Panc1 (cell line): Measurements from ENCODE around the gene SPRR3. TPM values are rescaled to one million over a fixed set of nuclear protein-coding genes. Genes with fewer than 3 reads are reported as not detected.

Experiments
- ATAC-seq: fragments of 200-7000 bp; cut with Tn5 transposase; 2 replicates; pipeline ENCODE4 v1.9.1; 2020; ENCODE audit warnings: mild to moderate bottlenecking, moderate library complexity
- BruUV-seq: library from RNA; stranded (reverse); fragments of 400-500 nt; replicated peaks from 2 replicates; lab custom pipeline; 2021; lab: Mats Ljungman, UMichigan
- CTCF ChIA-PET: fragments of 300-600 bp; sonication (Branson Sonifier 250); formaldehyde crosslinking; loops from one replicate; lab custom pipeline; 2022; ENCODE audit warnings: antibody characterized with exemption; lab: Charles Lee
- POLR2A ChIA-PET: fragments of 300-600 bp; sonication (Branson Sonifier 250); formaldehyde crosslinking; loops from one replicate; lab custom pipeline; 2022; ENCODE audit warnings: antibody characterized with exemption; lab: Charles Lee
- DNase-seq: peaks from one replicate; pipeline ENCODE4 v3.0.0-alpha.2; 2010; ENCODE audit warnings: low read depth, low spot score
- H3K27ac ChIP-seq: 2 replicates; pipeline ENCODE4 v1.5.1; 2011; ENCODE audit warnings: mild to moderate bottlenecking, low read length, inconsistent platforms
- H3K27me3 ChIP-seq: fragments of 200-500 bp; sonication (Bioruptor generic); 2 replicates; pipeline ENCODE4 v1.6.0; 2014; ENCODE audit warnings: low read length, inconsistent platforms; ENCODE audit not compliant: control insufficient read depth, insufficient read depth
- H3K36me3 ChIP-seq: fragments of 200-500 bp; sonication (Bioruptor generic); 2 replicates; pipeline ENCODE4 v1.5.1; 2014; ENCODE audit warnings: inconsistent platforms, mild to moderate bottlenecking, low read length, moderate library complexity; ENCODE audit not compliant: control insufficient read depth, insufficient read depth
- H3K4me1 ChIP-seq: 2 replicates; pipeline ENCODE4 v1.5.1; 2011; ENCODE audit warnings: inconsistent platforms, mild to moderate bottlenecking, low read length, moderate library complexity; ENCODE audit not compliant: control insufficient read depth, insufficient read depth
- H3K4me3 ChIP-seq, 2 experiments: 2 replicates each; pipeline ENCODE4 v1.5.1; 2011 to 2012; ENCODE audit warnings: low read depth in 2 of 2, low read length in 2 of 2, mild to moderate bottlenecking in 2 of 2, inconsistent platforms in 1 of 2, moderate library complexity in 1 of 2
- H3K9me3 ChIP-seq: fragments of 200-500 bp; sonication (Bioruptor generic); 2 replicates; pipeline ENCODE4 v1.5.1; 2014; ENCODE audit warnings: low read depth, mild to moderate bottlenecking, inconsistent platforms, low read length, moderate library complexity; ENCODE audit not compliant: control insufficient read depth, insufficient read depth
- POLR2AphosphoS5 ChIP-seq: IDR thresholded peaks from 2 replicates; pipeline ENCODE4 v1.6.1; 2012; ENCODE audit warnings: mild to moderate bottlenecking, low read depth, low read length, moderate library complexity
- REST ChIP-seq, 2 experiments: IDR thresholded peaks; 2 replicates each; pipeline ENCODE4 v1.6.1; 2011 to 2012; ENCODE audit warnings: low read depth in 2 of 2, control low read depth in 1 of 2, low read length in 1 of 2, mild to moderate bottlenecking in 1 of 2, moderate library complexity in 1 of 2; ENCODE audit not compliant: insufficient read depth in 1 of 2
- SIN3A ChIP-seq: IDR thresholded peaks from 2 replicates; pipeline ENCODE4 v1.6.1; 2012; ENCODE audit warnings: low read depth, mild to moderate bottlenecking, low read length, moderate library complexity, borderline replicate concordance; ENCODE audit not compliant: insufficient read depth
- TCF7L2 ChIP-seq: IDR thresholded peaks from 2 replicates; pipeline ENCODE4 v1.6.1; 2011; ENCODE audit warnings: mild to moderate bottlenecking, low read depth, low read length, inconsistent platforms
- in situ Hi-C: cut with HindIII; loops from 2 replicates; pipeline ENCODE4 v1.10.0; 2016; ENCODE audit warnings: low sequenced_read_pairs, low pct_unique_long_range_greater_than_20kb
- intact Hi-C: fragments of 100-400 bp; cut with micrococcal nuclease; formaldehyde crosslinking; loops from one replicate; pipeline ENCODE4 v1.10.0; 2022; ENCODE audit not compliant: unreplicated experiment
- total RNA-seq: library from RNA; stranded (reverse); gene quantifications from one replicate; pipeline ENCODE4 v1.2.1, GENCODE V29; 2021; ENCODE audit not compliant: unreplicated experiment
- TF ChIP-seq, protein P1 (sequence below): fragments of 450-650 bp; IDR thresholded peaks from 2 replicates; pipeline ENCODE4 v1.5.1; 2017; ENCODE audit warnings: mild to moderate bottlenecking

Gene SPRR3
- total RNA-seq, 1 experiment from 2014 or later = not detected

- H3K36me3 ChIP-seq = no peaks in the 10 kb centered on the region
- no peaks in the 10 kb centered on the region for H3K9me3 ChIP-seq
- intact Hi-C loops (no loop called here), in situ Hi-C loops (no loop called here)
- no peak overlapping the region for H3K4me3 ChIP-seq
- no TSS peak for BruUV-seq
- no peak for ATAC-seq
- CTCF ChIA-PET = no interaction called here
- no peak overlapping the region for H3K27ac ChIP-seq
- H3K4me1 ChIP-seq = no peaks in the 10 kb centered on the region
- H3K27me3 ChIP-seq = no peaks in the 10 kb centered on the region
- POLR2A ChIA-PET = no interaction called here
- TF ChIP-seq SIN3A (no peak), TCF7L2 (no peak), POLR2AphosphoS5 (no peak), REST (IDR thresholded peaks at IDR 0.05; ENCODE audit: insufficient read depth in 1 of 2, low read depth in 2 of 2, low read length in 1 of 2) (no peak)
- TF ChIP-seq, protein P1, sequence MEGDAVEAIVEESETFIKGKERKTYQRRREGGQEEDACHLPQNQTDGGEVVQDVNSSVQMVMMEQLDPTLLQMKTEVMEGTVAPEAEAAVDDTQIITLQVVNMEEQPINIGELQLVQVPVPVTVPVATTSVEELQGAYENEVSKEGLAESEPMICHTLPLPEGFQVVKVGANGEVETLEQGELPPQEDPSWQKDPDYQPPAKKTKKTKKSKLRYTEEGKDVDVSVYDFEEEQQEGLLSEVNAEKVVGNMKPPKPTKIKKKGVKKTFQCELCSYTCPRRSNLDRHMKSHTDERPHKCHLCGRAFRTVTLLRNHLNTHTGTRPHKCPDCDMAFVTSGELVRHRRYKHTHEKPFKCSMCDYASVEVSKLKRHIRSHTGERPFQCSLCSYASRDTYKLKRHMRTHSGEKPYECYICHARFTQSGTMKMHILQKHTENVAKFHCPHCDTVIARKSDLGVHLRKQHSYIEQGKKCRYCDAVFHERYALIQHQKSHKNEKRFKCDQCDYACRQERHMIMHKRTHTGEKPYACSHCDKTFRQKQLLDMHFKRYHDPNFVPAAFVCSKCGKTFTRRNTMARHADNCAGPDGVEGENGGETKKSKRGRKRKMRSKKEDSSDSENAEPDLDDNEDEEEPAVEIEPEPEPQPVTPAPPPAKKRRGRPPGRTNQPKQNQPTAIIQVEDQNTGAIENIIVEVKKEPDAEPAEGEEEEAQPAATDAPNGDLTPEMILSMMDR = no peak
- no peak for DNase-seq
Observed at GRCh38 chr1:152972196-152972886, 29.2 kb upstream of the SPRR3 start.

- no TSS peak for BruUV-seq
- no peaks in the 10 kb centered on the region for H3K4me1 ChIP-seq
- no peak overlapping the region for H3K4me3 ChIP-seq
- intact Hi-C loops (no loop called here), in situ Hi-C loops (no loop called here)
- ChIA-PET POLR2A (no interaction called here), CTCF (no interaction called here)
- ATAC-seq (no peak), DNase-seq (no peak)
- no peaks in the 10 kb centered on the region; the same call in 1 of the 2 replicates for H3K27me3 ChIP-seq
- TF ChIP-seq SIN3A = no peak
- TF ChIP-seq REST (IDR thresholded peaks at IDR 0.05; ENCODE audit: insufficient read depth in 1 of 2, low read depth in 2 of 2, low read length in 1 of 2) = no peak
- TF ChIP-seq, protein P1 = no peak
- no peak for TF ChIP-seq TCF7L2
- no peak for TF ChIP-seq POLR2AphosphoS5
- no peaks in the 10 kb centered on the region for H3K36me3 ChIP-seq
- H3K9me3 ChIP-seq = no peaks in the 10 kb centered on the region
- H3K27ac ChIP-seq = no peak overlapping the region
Observed at GRCh38 chr1:152976688-152977087, 24.9 kb upstream of the SPRR3 start.
